CD4-positive, alpha-beta memory T cell (primary cell): Measurements from ENCODE around the gene ZNF100. TPM values are rescaled to one million over a fixed set of nuclear protein-coding genes. Genes with fewer than 3 reads are reported as not detected.

Experiments used
- CTCF ChIA-PET: fragments of 350-600 bp; sonication (Branson Sonifier 250); formaldehyde crosslinking; loops from one replicate; lab custom pipeline; 2021; ENCODE audit warnings: inconsistent platforms; ENCODE audit not compliant: partially characterized antibody; lab: Charles Lee
- POLR2A ChIA-PET: fragments of 350-600 bp; sonication (Branson Sonifier 250); formaldehyde crosslinking; loops from one replicate; lab custom pipeline; 2021; ENCODE audit not compliant: partially characterized antibody; lab: Charles Lee
- DNase-seq, 5 donors: peaks; one replicate each; pipeline versions ENCODE4 v3.0.0 to v3.0.0-alpha.2; 2020 to 2022; ENCODE audit warnings: mixed read lengths in 1 of 5
- H3K27ac ChIP-seq: one replicate; pipeline ENCODE4 v1.7.0; 2013; ENCODE audit warnings: low read depth, low read length
- H3K27me3 ChIP-seq: 2 replicates; pipeline ENCODE4 v1.7.0; 2013; ENCODE audit warnings: mild to moderate bottlenecking, low read length, moderate library complexity; ENCODE audit not compliant: insufficient read depth
- H3K36me3 ChIP-seq: 2 replicates; pipeline ENCODE4 v1.7.0; 2013; ENCODE audit warnings: mild to moderate bottlenecking, low read length, moderate library complexity; ENCODE audit not compliant: insufficient read depth
- H3K4me1 ChIP-seq: 2 replicates; pipeline ENCODE4 v1.7.0; 2013; ENCODE audit warnings: mild to moderate bottlenecking, low read length, moderate library complexity; ENCODE audit not compliant: insufficient read depth
- H3K4me3 ChIP-seq, 2 donors: one replicate each; pipeline ENCODE4 v1.7.0; 2013; ENCODE audit warnings: low read length in 2 of 2, mild to moderate bottlenecking in 1 of 2
- H3K9me3 ChIP-seq, 2 donors: one replicate each; pipeline ENCODE4 v1.7.0; 2013; ENCODE audit warnings: low read length in 2 of 2, control low read depth in 1 of 2; ENCODE audit not compliant: control insufficient read depth in 1 of 2
- H3K27ac Mint-ChIP-seq, 7 donors: one replicate each; pipeline ENCODE4 v1.8.0; 2020 to 2021; ENCODE audit warnings: mixed read lengths in 7 of 7, mild to moderate bottlenecking in 6 of 7, inconsistent platforms in 3 of 7, moderate library complexity in 3 of 7
- H3K27me3 Mint-ChIP-seq, 2 donors: one replicate each; pipeline ENCODE4 v1.8.0; 2020 to 2021; ENCODE audit warnings: mixed read lengths in 2 of 2
- H3K36me3 Mint-ChIP-seq, 2 donors: one replicate each; pipeline ENCODE4 v1.8.0; 2020 to 2021; ENCODE audit warnings: mixed read lengths in 2 of 2, inconsistent platforms in 1 of 2, mild to moderate bottlenecking in 1 of 2
- H3K4me1 Mint-ChIP-seq, 4 donors: one replicate each; pipeline ENCODE4 v1.8.0; 2020 to 2021; ENCODE audit warnings: mixed read lengths in 4 of 4, mild to moderate bottlenecking in 1 of 4
- H3K4me3 Mint-ChIP-seq, 8 donors: one replicate each; pipeline ENCODE4 v1.8.0; 2020 to 2021; ENCODE audit warnings: mixed read lengths in 8 of 8, mild to moderate bottlenecking in 7 of 8, moderate library complexity in 6 of 8, inconsistent platforms in 3 of 8
- H3K9me3 Mint-ChIP-seq, 8 donors: one replicate each; pipeline ENCODE4 v1.8.0; 2020 to 2021; ENCODE audit warnings: mixed read lengths in 8 of 8, mild to moderate bottlenecking in 5 of 8, inconsistent platforms in 3 of 8, moderate library complexity in 1 of 8
- intact Hi-C: fragments of 100-400 bp; cut with micrococcal nuclease; formaldehyde crosslinking; loops from one replicate; pipeline ENCODE4 v1.15.1; 2023
- polyA plus RNA-seq, 2 donors: library from polyadenylated mRNA; unstranded; fragments of 300-500 nt; fragmentation: Illumina TruSeq; gene quantifications; one replicate each; pipeline ENCODE4 v1.2.3, GENCODE V29; 2021
- total RNA-seq, 2 experiments: library from RNA; stranded (reverse); gene quantifications; one replicate each; pipeline ENCODE4 v1.2.3, GENCODE V29; 2021

The ZNF100 gene
- total and polyA plus RNA-seq, 4 experiments from 2014 or later, result 7.9 to 16.0 (median 13.3) TPM

GRCh38 chr19:21693399-21693798 is 74.0 kb downstream of the ZNF100 start:
- POLR2A ChIA-PET, result no interaction called here
- H3K4me3 ChIP-seq, result no peak overlapping the region
- Mint-ChIP-seq H3K27ac (no peak overlapping the region), H3K4me3 (no peak overlapping the region), H3K9me3 (no peaks in the 10 kb centered on the region), H3K4me1 (peaks cover 0 to 1% (median 0%) of the 10 kb centered on the region in 4 donors), H3K36me3 (no peaks in the 10 kb centered on the region), H3K27me3 (no peaks in the 10 kb centered on the region)
- no peak overlapping the region for H3K27ac ChIP-seq
- H3K36me3 ChIP-seq, result no peaks in the 10 kb centered on the region
- no peaks in the 10 kb centered on the region for H3K4me1 ChIP-seq
- no peaks in the 10 kb centered on the region for H3K27me3 ChIP-seq
- no peak for DNase-seq
- CTCF ChIA-PET, result interaction anchor here (0.6 kb wide), 1 partner anchor 108 kb away, joined by 3 read pairs; no protein-coding TSS in a partner anchor
- intact Hi-C loops, result loop anchor here (10.0 kb wide), 1 partner anchor 129 kb away; no protein-coding TSS in a partner anchor
- no peaks in the 10 kb centered on the region for H3K9me3 ChIP-seq

GRCh38 chr19:21691661-21692060 is 75.7 kb downstream of the ZNF100 start:
- POLR2A ChIA-PET, result no interaction called here
- Histone ChIP-seq H3K4me3 (no peak overlapping the region), H3K4me1 (no peaks in the 10 kb centered on the region), H3K27ac (no peak overlapping the region), H3K9me3 (no peaks in the 10 kb centered on the region), H3K27me3 (no peaks in the 10 kb centered on the region), H3K36me3 (no peaks in the 10 kb centered on the region)
- intact Hi-C loops, result loop anchor here (10.0 kb wide), 1 partner anchor 127 kb away; no protein-coding TSS in a partner anchor
- no peaks in the 10 kb centered on the region for H3K27me3 Mint-ChIP-seq
- H3K9me3 Mint-ChIP-seq, result no peaks in the 10 kb centered on the region
- peaks cover 0 to 1% (median 0%) of the 10 kb centered on the region in 4 donors for H3K4me1 Mint-ChIP-seq
- H3K27ac Mint-ChIP-seq, result no peak overlapping the region
- H3K4me3 Mint-ChIP-seq, result no peak overlapping the region
- no peak for DNase-seq
- CTCF ChIA-PET, result interaction anchor here (0.6 kb wide), 1 partner anchor 11 kb away, joined by 3 read pairs; no protein-coding TSS in a partner anchor
- no peaks in the 10 kb centered on the region for H3K36me3 Mint-ChIP-seq

DNA sequence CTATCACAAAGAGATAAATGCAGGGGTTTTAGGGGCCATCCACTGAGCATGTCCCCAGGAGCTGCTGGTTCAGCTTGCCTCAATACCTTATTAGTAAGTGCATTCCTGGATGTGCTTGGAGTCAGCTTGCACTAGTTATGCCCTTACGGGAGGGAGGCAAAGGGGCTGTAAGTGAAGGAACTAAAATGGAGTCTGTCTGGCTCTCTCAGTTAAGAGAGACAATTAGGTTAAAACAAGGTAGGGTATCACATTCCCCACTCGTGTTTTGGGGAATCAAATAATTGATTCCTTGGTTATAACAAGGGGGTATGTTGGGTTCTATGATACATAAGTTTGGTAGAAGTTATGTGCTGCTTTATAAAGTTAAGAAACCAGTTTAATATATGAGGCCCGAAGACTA is 78.9 kb downstream of the ZNF100 start:
- Histone ChIP-seq H3K27me3 (no peaks in the 10 kb centered on the region), H3K4me1 (no peaks in the 10 kb centered on the region), H3K36me3 (no peaks in the 10 kb centered on the region), H3K4me3 (no peak overlapping the region), H3K27ac (no peak overlapping the region), H3K9me3 (no peaks in the 10 kb centered on the region)
- peaks cover 0 to 2% of the 10 kb centered on the region in 2 donors for H3K27me3 Mint-ChIP-seq
- peaks cover 0 to 1% (median 0%) of the 10 kb centered on the region in 4 donors for H3K4me1 Mint-ChIP-seq
- H3K9me3 Mint-ChIP-seq, result no peaks in the 10 kb centered on the region
- H3K27ac Mint-ChIP-seq, result no peak overlapping the region
- no peak for DNase-seq
- ChIA-PET POLR2A (no interaction called here), CTCF (interaction anchor here (2.0 kb wide), 1 partner anchor 9 kb away, joined by 10 read pairs; no protein-coding TSS in a partner anchor)
- H3K4me3 Mint-ChIP-seq, result no peak overlapping the region
- H3K36me3 Mint-ChIP-seq, result no peaks in the 10 kb centered on the region
- intact Hi-C loops, result no loop called here

DNA sequence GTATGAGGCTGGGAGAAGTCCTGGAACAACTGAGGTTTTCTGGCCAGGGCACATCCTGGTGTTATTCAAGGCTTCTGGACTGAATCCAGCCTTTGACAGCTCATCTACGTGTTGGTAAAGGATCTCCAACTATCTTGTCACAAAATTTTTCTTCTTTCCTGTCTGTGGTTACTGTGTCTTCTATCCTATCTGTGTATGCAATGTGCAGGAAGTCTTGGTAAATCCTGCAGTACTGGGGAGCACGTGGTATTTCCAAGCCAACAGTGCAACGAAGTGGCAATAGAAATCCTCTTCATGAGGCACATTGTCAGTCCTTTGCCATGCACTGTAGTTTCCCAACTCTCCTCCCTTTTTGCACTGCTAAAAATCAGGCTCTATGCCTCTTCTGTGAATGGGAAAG is 86.7 kb downstream of the ZNF100 start:
- no peak for DNase-seq
- Mint-ChIP-seq H3K4me1 (peaks cover 0 to 1% (median 0%) of the 10 kb centered on the region in 4 donors), H3K9me3 (peaks cover 0 to 10% (median 5%) of the 10 kb centered on the region in 8 donors), H3K27ac (no peak overlapping the region), H3K4me3 (no peak overlapping the region), H3K36me3 (no peaks in the 10 kb centered on the region), H3K27me3 (peaks cover 3 to 10% of the 10 kb centered on the region in 2 donors)
- H3K27ac ChIP-seq, result no peak overlapping the region
- H3K36me3 ChIP-seq, result no peaks in the 10 kb centered on the region
- POLR2A ChIA-PET, result no interaction called here
- CTCF ChIA-PET, result interaction anchor here (1.3 kb wide), 1 partner anchor 123 kb away, joined by 3 read pairs; no protein-coding TSS in a partner anchor
- H3K4me3 ChIP-seq, result no peak overlapping the region
- no peaks in the 10 kb centered on the region for H3K4me1 ChIP-seq
- intact Hi-C loops, result no loop called here
- no peaks in the 10 kb centered on the region for H3K9me3 ChIP-seq
- H3K27me3 ChIP-seq, result no peaks in the 10 kb centered on the region

GRCh38 chr19:21680026-21680425 is 87.4 kb downstream of the ZNF100 start:
- H3K27ac ChIP-seq, result no peak overlapping the region
- Mint-ChIP-seq H3K27me3 (peaks cover 3 to 8% of the 10 kb centered on the region in 2 donors), H3K27ac (no peak overlapping the region), H3K4me3 (no peak overlapping the region), H3K4me1 (peaks cover 0 to 1% (median 0%) of the 10 kb centered on the region in 4 donors), H3K9me3 (peaks cover 0 to 10% (median 5%) of the 10 kb centered on the region in 8 donors), H3K36me3 (no peaks in the 10 kb centered on the region)
- ChIA-PET CTCF (interaction anchor here (1.3 kb wide), 1 partner anchor 122 kb away, joined by 3 read pairs; no protein-coding TSS in a partner anchor), POLR2A (no interaction called here)
- no peaks in the 10 kb centered on the region for H3K27me3 ChIP-seq
- no peaks in the 10 kb centered on the region for H3K4me1 ChIP-seq
- no peak for DNase-seq
- no peaks in the 10 kb centered on the region for H3K36me3 ChIP-seq
- intact Hi-C loops, result no loop called here
- H3K9me3 ChIP-seq, result no peaks in the 10 kb centered on the region
- no peak overlapping the region for H3K4me3 ChIP-seq

GRCh38 chr19:21677696-21678418 is 89.5 kb downstream of the ZNF100 start:
- peaks cover 0 to 1% (median 0%) of the 10 kb centered on the region in 4 donors for H3K4me1 Mint-ChIP-seq
- DNase-seq, result no peak
- peaks cover 0 to 10% (median 5%) of the 10 kb centered on the region in 8 donors for H3K9me3 Mint-ChIP-seq
- Histone ChIP-seq H3K27me3 (no peaks in the 10 kb centered on the region), H3K27ac (no peak overlapping the region), H3K36me3 (no peaks in the 10 kb centered on the region), H3K9me3 (no peaks in the 10 kb centered on the region), H3K4me1 (no peaks in the 10 kb centered on the region), H3K4me3 (no peak overlapping the region)
- H3K27me3 Mint-ChIP-seq, result peaks cover 3 to 8% of the 10 kb centered on the region in 2 donors
- H3K4me3 Mint-ChIP-seq, result peak overlapping the region in 4 of 8 donors; percentile 12 to 57 (median 40)
- CTCF ChIA-PET, result interaction anchor here (1.3 kb wide), 1 partner anchor 109 kb away, joined by 3 read pairs; no protein-coding TSS in a partner anchor
- H3K27ac Mint-ChIP-seq, result no peak overlapping the region
- intact Hi-C loops, result no loop called here
- no peaks in the 10 kb centered on the region for H3K36me3 Mint-ChIP-seq
- POLR2A ChIA-PET, result interaction anchor here (1.5 kb wide), 1 partner anchor 108 kb away, joined by 3 read pairs; no protein-coding TSS in a partner anchor

- POLR2A ChIA-PET, result interaction anchor here (0.9 kb wide), 1 partner anchor 169 kb away, joined by 3 read pairs; the partner anchor contains the start of gene ZNF429
- no peaks in the 10 kb centered on the region for H3K36me3 ChIP-seq
- peaks cover 2 to 6% of the 10 kb centered on the region in 2 donors for H3K27me3 Mint-ChIP-seq
- intact Hi-C loops, result no loop called here
- H3K4me1 Mint-ChIP-seq, result peaks cover 0 to 1% (median 0%) of the 10 kb centered on the region in 4 donors
- no peak overlapping the region for H3K4me3 ChIP-seq
- H3K36me3 Mint-ChIP-seq, result no peaks in the 10 kb centered on the region
- peaks cover 0 to 3% (median 0%) of the 10 kb centered on the region in 8 donors for H3K9me3 Mint-ChIP-seq
- CTCF ChIA-PET, result no interaction called here
- no peaks in the 10 kb centered on the region for H3K9me3 ChIP-seq
- DNase-seq, result no peak
- no peak overlapping the region for H3K27ac ChIP-seq
- no peaks in the 10 kb centered on the region for H3K4me1 ChIP-seq
- no peak overlapping the region for H3K4me3 Mint-ChIP-seq
- H3K27ac Mint-ChIP-seq, result no peak overlapping the region
- H3K27me3 ChIP-seq, result no peaks in the 10 kb centered on the region
Measured at GRCh38 chr19:21674454-21674853, 92.9 kb downstream of the ZNF100 start.
